ENCODE data around the gene PLCB1. TPM values are rescaled to one million over a fixed set of nuclear protein-coding genes. Genes with fewer than 3 reads are reported as not detected.

PLCB1 gene
- total and polyA plus RNA-seq, 2 experiments from 2014 or later, result 14.9 to 20.7 TPM

DNA sequence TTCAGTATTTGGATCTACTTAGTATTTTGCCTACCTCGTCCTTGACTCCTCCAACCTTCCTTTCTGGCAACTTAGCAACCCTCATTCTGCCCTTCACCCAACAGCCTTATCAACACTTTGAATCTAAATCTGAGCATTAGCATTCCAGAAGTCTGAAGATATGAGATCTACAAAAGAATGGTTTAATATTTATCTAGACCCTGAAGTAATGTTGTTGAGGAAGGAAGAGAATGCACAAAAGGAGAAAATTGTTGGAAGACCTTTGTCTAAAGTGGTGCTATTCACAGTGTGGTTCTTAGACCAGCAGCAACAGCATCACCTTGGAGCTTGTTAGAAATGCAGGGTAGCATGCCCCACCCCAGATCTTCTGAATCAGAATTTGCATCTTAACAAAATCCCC, 738.6 kb downstream of the PLCB1 start:
- no peak overlapping the region for H3K27ac Mint-ChIP-seq
- H3K27ac ChIP-seq (ENCODE audit: low read depth), result no peak overlapping the region
- no peaks in the 10 kb centered on the region for H3K9me3 Mint-ChIP-seq
- TF ChIP-seq EZH2phosphoT487 (IDR thresholded peaks at IDR 0.05; ENCODE audit: unreplicated experiment) (no peak), JUNB (IDR thresholded peaks at IDR 0.05; ENCODE audit: unreplicated experiment) (no peak), CREB1 (CRISPR knock-in tag; IDR thresholded peaks at IDR 0.05; ENCODE audit: low read depth) (no peak), EZH2 (IDR thresholded peaks at IDR 0.05; ENCODE audit: low read depth, unreplicated experiment) (no peak), ZNF331 (CRISPR knock-in tag; IDR thresholded peaks at IDR 0.05; ENCODE audit: low read depth) (no peak), POLR2AphosphoS5 (IDR thresholded peaks at IDR 0.05; ENCODE audit: low read depth) (no peak), ZNF114 (CRISPR knock-in tag; IDR thresholded peaks at IDR 0.05) (no peak), STAT1 (IDR thresholded peaks at IDR 0.05; ENCODE audit: unreplicated experiment) (no peak), NANOG (IDR thresholded peaks at IDR 0.05; ENCODE audit: borderline replicate concordance) (no peak)
- TF ChIP-seq, protein P1, sequence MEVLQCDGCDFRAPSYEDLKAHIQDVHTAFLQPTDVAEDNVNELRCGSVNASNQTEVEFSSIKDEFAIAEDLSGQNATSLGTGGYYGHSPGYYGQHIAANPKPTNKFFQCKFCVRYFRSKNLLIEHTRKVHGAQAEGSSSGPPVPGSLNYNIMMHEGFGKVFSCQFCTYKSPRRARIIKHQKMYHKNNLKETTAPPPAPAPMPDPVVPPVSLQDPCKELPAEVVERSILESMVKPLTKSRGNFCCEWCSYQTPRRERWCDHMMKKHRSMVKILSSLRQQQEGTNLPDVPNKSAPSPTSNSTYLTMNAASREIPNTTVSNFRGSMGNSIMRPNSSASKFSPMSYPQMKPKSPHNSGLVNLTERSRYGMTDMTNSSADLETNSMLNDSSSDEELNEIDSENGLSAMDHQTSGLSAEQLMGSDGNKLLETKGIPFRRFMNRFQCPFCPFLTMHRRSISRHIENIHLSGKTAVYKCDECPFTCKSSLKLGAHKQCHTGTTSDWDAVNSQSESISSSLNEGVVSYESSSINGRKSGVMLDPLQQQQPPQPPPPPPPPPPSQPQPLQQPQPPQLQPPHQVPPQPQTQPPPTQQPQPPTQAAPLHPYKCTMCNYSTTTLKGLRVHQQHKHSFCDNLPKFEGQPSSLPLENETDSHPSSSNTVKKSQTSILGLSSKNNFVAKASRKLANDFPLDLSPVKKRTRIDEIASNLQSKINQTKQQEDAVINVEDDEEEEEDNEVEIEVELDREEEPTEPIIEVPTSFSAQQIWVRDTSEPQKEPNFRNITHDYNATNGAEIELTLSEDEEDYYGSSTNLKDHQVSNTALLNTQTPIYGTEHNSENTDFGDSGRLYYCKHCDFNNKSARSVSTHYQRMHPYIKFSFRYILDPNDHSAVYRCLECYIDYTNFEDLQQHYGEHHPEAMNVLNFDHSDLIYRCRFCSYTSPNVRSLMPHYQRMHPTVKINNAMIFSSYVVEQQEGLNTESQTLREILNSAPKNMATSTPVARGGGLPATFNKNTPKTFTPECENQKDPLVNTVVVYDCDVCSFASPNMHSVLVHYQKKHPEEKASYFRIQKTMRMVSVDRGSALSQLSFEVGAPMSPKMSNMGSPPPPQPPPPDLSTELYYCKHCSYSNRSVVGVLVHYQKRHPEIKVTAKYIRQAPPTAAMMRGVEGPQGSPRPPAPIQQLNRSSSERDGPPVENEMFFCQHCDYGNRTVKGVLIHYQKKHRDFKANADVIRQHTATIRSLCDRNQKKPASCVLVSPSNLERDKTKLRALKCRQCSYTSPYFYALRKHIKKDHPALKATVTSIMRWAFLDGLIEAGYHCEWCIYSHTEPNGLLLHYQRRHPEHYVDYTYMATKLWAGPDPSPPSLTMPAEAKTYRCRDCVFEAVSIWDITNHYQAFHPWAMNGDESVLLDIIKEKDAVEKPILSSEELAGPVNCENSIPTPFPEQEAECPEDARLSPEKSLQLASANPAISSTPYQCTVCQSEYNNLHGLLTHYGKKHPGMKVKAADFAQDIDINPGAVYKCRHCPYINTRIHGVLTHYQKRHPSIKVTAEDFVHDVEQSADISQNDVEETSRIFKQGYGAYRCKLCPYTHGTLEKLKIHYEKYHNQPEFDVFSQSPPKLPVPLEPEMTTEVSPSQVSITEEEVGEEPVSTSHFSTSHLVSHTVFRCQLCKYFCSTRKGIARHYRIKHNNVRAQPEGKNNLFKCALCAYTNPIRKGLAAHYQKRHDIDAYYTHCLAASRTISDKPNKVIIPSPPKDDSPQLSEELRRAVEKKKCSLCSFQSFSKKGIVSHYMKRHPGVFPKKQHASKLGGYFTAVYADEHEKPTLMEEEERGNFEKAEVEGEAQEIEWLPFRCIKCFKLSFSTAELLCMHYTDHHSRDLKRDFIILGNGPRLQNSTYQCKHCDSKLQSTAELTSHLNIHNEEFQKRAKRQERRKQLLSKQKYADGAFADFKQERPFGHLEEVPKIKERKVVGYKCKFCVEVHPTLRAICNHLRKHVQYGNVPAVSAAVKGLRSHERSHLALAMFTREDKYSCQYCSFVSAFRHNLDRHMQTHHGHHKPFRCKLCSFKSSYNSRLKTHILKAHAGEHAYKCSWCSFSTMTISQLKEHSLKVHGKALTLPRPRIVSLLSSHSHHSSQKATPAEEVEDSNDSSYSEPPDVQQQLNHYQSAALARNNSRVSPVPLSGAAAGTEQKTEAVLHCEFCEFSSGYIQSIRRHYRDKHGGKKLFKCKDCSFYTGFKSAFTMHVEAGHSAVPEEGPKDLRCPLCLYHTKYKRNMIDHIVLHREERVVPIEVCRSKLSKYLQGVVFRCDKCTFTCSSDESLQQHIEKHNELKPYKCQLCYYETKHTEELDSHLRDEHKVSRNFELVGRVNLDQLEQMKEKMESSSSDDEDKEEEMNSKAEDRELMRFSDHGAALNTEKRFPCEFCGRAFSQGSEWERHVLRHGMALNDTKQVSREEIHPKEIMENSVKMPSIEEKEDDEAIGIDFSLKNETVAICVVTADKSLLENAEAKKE (CRISPR knock-in tag; IDR thresholded peaks at IDR 0.05), result no peak
- TF ChIP-seq, protein P2, sequence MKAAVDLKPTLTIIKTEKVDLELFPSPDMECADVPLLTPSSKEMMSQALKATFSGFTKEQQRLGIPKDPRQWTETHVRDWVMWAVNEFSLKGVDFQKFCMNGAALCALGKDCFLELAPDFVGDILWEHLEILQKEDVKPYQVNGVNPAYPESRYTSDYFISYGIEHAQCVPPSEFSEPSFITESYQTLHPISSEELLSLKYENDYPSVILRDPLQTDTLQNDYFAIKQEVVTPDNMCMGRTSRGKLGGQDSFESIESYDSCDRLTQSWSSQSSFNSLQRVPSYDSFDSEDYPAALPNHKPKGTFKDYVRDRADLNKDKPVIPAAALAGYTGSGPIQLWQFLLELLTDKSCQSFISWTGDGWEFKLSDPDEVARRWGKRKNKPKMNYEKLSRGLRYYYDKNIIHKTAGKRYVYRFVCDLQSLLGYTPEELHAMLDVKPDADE (IDR thresholded peaks at IDR 0.05), result no peak
- TF ChIP-seq, protein P3, sequence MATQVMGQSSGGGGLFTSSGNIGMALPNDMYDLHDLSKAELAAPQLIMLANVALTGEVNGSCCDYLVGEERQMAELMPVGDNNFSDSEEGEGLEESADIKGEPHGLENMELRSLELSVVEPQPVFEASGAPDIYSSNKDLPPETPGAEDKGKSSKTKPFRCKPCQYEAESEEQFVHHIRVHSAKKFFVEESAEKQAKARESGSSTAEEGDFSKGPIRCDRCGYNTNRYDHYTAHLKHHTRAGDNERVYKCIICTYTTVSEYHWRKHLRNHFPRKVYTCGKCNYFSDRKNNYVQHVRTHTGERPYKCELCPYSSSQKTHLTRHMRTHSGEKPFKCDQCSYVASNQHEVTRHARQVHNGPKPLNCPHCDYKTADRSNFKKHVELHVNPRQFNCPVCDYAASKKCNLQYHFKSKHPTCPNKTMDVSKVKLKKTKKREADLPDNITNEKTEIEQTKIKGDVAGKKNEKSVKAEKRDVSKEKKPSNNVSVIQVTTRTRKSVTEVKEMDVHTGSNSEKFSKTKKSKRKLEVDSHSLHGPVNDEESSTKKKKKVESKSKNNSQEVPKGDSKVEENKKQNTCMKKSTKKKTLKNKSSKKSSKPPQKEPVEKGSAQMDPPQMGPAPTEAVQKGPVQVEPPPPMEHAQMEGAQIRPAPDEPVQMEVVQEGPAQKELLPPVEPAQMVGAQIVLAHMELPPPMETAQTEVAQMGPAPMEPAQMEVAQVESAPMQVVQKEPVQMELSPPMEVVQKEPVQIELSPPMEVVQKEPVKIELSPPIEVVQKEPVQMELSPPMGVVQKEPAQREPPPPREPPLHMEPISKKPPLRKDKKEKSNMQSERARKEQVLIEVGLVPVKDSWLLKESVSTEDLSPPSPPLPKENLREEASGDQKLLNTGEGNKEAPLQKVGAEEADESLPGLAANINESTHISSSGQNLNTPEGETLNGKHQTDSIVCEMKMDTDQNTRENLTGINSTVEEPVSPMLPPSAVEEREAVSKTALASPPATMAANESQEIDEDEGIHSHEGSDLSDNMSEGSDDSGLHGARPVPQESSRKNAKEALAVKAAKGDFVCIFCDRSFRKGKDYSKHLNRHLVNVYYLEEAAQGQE (IDR thresholded peaks at IDR 0.05; ENCODE audit: unreplicated experiment), result no peak
- TF ChIP-seq, protein P4, sequence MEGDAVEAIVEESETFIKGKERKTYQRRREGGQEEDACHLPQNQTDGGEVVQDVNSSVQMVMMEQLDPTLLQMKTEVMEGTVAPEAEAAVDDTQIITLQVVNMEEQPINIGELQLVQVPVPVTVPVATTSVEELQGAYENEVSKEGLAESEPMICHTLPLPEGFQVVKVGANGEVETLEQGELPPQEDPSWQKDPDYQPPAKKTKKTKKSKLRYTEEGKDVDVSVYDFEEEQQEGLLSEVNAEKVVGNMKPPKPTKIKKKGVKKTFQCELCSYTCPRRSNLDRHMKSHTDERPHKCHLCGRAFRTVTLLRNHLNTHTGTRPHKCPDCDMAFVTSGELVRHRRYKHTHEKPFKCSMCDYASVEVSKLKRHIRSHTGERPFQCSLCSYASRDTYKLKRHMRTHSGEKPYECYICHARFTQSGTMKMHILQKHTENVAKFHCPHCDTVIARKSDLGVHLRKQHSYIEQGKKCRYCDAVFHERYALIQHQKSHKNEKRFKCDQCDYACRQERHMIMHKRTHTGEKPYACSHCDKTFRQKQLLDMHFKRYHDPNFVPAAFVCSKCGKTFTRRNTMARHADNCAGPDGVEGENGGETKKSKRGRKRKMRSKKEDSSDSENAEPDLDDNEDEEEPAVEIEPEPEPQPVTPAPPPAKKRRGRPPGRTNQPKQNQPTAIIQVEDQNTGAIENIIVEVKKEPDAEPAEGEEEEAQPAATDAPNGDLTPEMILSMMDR (conservative IDR thresholded peaks at IDR 0.05; ENCODE audit: low read depth in 2 of 2), result no peak
- no peaks in the 10 kb centered on the region for H4K20me1 ChIP-seq (replicated peaks; ENCODE audit: insufficient read depth)
- H3K9me2 ChIP-seq (ENCODE audit: insufficient read depth), result no peaks in the 10 kb centered on the region
- no peaks in the 10 kb centered on the region for H3K79me2 ChIP-seq (replicated peaks; ENCODE audit: insufficient read depth)
- no peaks in the 10 kb centered on the region for H3K36me3 ChIP-seq (ENCODE audit: insufficient read depth)
- no peak overlapping the region for H3K4me3 ChIP-seq
- H3K36me3 Mint-ChIP-seq (ENCODE audit: low read depth), result no peaks in the 10 kb centered on the region
- no peaks in the 10 kb centered on the region for H3F3A ChIP-seq (replicated peaks; ENCODE audit: low read depth)
- DNase-seq (ENCODE audit: low spot score) (no peak), ATAC-seq (no peak)
- H3K4me1 Mint-ChIP-seq, result peaks cover 3% of the 10 kb centered on the region; the same call in 1 of the 3 replicates
- no peak overlapping the region for H2AFZ ChIP-seq
- no peaks in the 10 kb centered on the region for H3K27me3 Mint-ChIP-seq (ENCODE audit: insufficient read depth, low read depth, poor library complexity)
- H3K4me2 ChIP-seq, result no peak overlapping the region
- no peak overlapping the region for H3K4me3 Mint-ChIP-seq
- H3K4me1 ChIP-seq (ENCODE audit: insufficient read depth), result 0 out of 2 replicates have a peak, but pooled peaks cover 6% of the 10 kb centered on the region
- H3K27me3 ChIP-seq (ENCODE audit: insufficient read depth), result no peaks in the 10 kb centered on the region
